Cardiac fibroblast (primary cell): ENCODE measurements around the gene ABCB4.

Experiments
- DNase-seq, 2 donors: peaks; one replicate each; pipeline versions ENCODE4 v3.0.0 to v3.0.0-alpha.2; 2010; ENCODE audit warnings: low read depth in 2 of 2
- H3K4me3 ChIP-seq, 2 donors: replicated peaks in 1 of 2; 1 replicate in 1 of 2; 2 replicates in 1 of 2; pipeline ENCODE4 v1.5.1; 2011; ENCODE audit warnings: low read depth in 2 of 2, low read length in 2 of 2, mild to moderate bottlenecking in 2 of 2, moderate library complexity in 1 of 2
- CTCF ChIP-seq: IDR thresholded peaks from one replicate; pipeline ENCODE4 v1.5.1; 2011; ENCODE audit warnings: low read depth, mild to moderate bottlenecking, low read length, inconsistent platforms

ABCB4 gene

GRCh38 chr7:87380905-87381304, 94.6 kb downstream of the ABCB4 start:
- no peak overlapping the region for H3K4me3 ChIP-seq
- TF ChIP-seq CTCF, result no peak
- no peak for DNase-seq

- no peak for TF ChIP-seq CTCF
- no peak for DNase-seq
- no peak overlapping the region for H3K4me3 ChIP-seq
Observed at GRCh38 chr7:87375662-87376435, 99.6 kb downstream of the ABCB4 start.

GRCh38 chr7:87370660-87371180, 104.8 kb downstream of the ABCB4 start:
- no peak overlapping the region for H3K4me3 ChIP-seq
- peak; percentile 52 to 74 for DNase-seq
- no peak for TF ChIP-seq CTCF

GRCh38 chr7:87369216-87369615, 106.3 kb downstream of the ABCB4 start:
- TF ChIP-seq CTCF, result no peak
- H3K4me3 ChIP-seq, result no peak overlapping the region
- no peak for DNase-seq

- no peak for DNase-seq
- TF ChIP-seq CTCF, result no peak
Observed at GRCh38 chr7:87364246-87364645, 111.2 kb downstream of the ABCB4 start.

GRCh38 chr7:87363342-87363741, 112.1 kb downstream of the ABCB4 start:
- no peak for DNase-seq
- no peak for TF ChIP-seq CTCF
- no peak overlapping the region for H3K4me3 ChIP-seq

More at GRCh38 chr7:87364246-87364645, 111.2 kb downstream of the ABCB4 start:
- H3K4me3 ChIP-seq, result no peak overlapping the region
